Trophoblast cell (in vitro differentiated cells and primary cell): Measurements from ENCODE around the gene INSYN2A.

Experiments
- DNase-seq, 2 donors: peaks; one replicate each; pipeline ENCODE4 v3.0.0-alpha.2; 2016
- H2AFZ ChIP-seq: 2 replicates; pipeline ENCODE4 v1.6.1; 2013; ENCODE audit warnings: low read length, moderate library complexity, mild to moderate bottlenecking; ENCODE audit not compliant: insufficient read depth, poor library complexity
- H2AK5ac ChIP-seq: 2 replicates; pipeline ENCODE4 v1.6.1; 2013; ENCODE audit warnings: mild to moderate bottlenecking, low read length
- H2BK120ac ChIP-seq: 2 replicates; pipeline ENCODE4 v1.6.1; 2013; ENCODE audit warnings: low read length, mild to moderate bottlenecking, moderate library complexity; ENCODE audit not compliant: insufficient read depth, poor library complexity
- H2BK12ac ChIP-seq: 2 replicates; pipeline ENCODE4 v1.6.1; 2013; ENCODE audit warnings: mild to moderate bottlenecking, low read length, moderate library complexity
- H2BK5ac ChIP-seq: 2 replicates; pipeline ENCODE4 v1.6.1; 2013; ENCODE audit warnings: low read length, low read depth, moderate library complexity, mild to moderate bottlenecking; ENCODE audit not compliant: poor library complexity
- H3K14ac ChIP-seq: 2 replicates; pipeline ENCODE4 v1.6.1; 2013; ENCODE audit warnings: mild to moderate bottlenecking, low read length
- H3K18ac ChIP-seq: 2 replicates; pipeline ENCODE4 v1.6.1; 2013; ENCODE audit warnings: mild to moderate bottlenecking, low read length
- H3K23ac ChIP-seq: 2 replicates; pipeline ENCODE4 v1.6.1; 2013; ENCODE audit warnings: low read length
- H3K27ac ChIP-seq: 2 replicates; pipeline ENCODE4 v1.5.1; 2013; ENCODE audit warnings: low read depth, mild to moderate bottlenecking, inconsistent platforms, low read length, moderate library complexity
- H3K27me3 ChIP-seq: 2 replicates; pipeline ENCODE4 v1.6.1; 2013; ENCODE audit warnings: inconsistent platforms, mild to moderate bottlenecking, low read length, moderate library complexity; ENCODE audit not compliant: insufficient read depth
- H3K36me3 ChIP-seq, 2 experiments: 1 replicate in 1 of 2; 2 replicates in 1 of 2; pipeline ENCODE4 v1.6.1; 2013; ENCODE audit warnings: low read length in 2 of 2, mild to moderate bottlenecking in 2 of 2, moderate library complexity in 1 of 2; ENCODE audit not compliant: insufficient read depth in 2 of 2, control insufficient read depth in 1 of 2
- H3K4ac ChIP-seq: 2 replicates; pipeline ENCODE4 v1.6.1; 2013; ENCODE audit warnings: low read depth, mild to moderate bottlenecking, low read length, moderate library complexity
- H3K4me1 ChIP-seq, 2 experiments: 1 replicate in 1 of 2; 2 replicates in 1 of 2; pipeline ENCODE4 v1.6.1; 2013; ENCODE audit warnings: low read length in 2 of 2, mild to moderate bottlenecking in 2 of 2, moderate library complexity in 1 of 2; ENCODE audit not compliant: insufficient read depth in 2 of 2, control insufficient read depth in 1 of 2
- H3K4me2 ChIP-seq: 2 replicates; pipeline ENCODE4 v1.6.1; 2013; ENCODE audit warnings: inconsistent platforms, mild to moderate bottlenecking, low read length, moderate library complexity
- H3K4me3 ChIP-seq: 2 replicates; pipeline ENCODE4 v1.5.1; 2013; ENCODE audit warnings: mild to moderate bottlenecking, low read depth, low read length, inconsistent platforms
- H3K79me1 ChIP-seq: one replicate; pipeline ENCODE4 v1.6.1; 2013; ENCODE audit warnings: low read length
- H3K79me2 ChIP-seq: 2 replicates; pipeline ENCODE4 v1.6.1; 2013; ENCODE audit warnings: low read length, mild to moderate bottlenecking; ENCODE audit not compliant: control insufficient read depth, insufficient read depth, poor library complexity
- H3K9ac ChIP-seq: 2 replicates; pipeline ENCODE4 v1.6.1; 2013; ENCODE audit warnings: mild to moderate bottlenecking, low read length
- H3K9me3 ChIP-seq: 2 replicates; pipeline ENCODE4 v1.6.1; 2013; ENCODE audit warnings: low read depth, mild to moderate bottlenecking, control low read depth, inconsistent platforms, low read length; ENCODE audit not compliant: insufficient read depth
- H4K12ac ChIP-seq: 2 replicates; pipeline ENCODE4 v1.6.1; 2013; ENCODE audit warnings: low read depth, mild to moderate bottlenecking, low read length, moderate library complexity
- H4K8ac ChIP-seq: 2 replicates; pipeline ENCODE4 v1.6.1; 2013; ENCODE audit warnings: low read depth, mild to moderate bottlenecking, low read length, moderate library complexity
- H4K91ac ChIP-seq: one replicate; pipeline ENCODE4 v1.6.1; 2013; ENCODE audit warnings: low read depth, mild to moderate bottlenecking, low read length, moderate library complexity
- WGBS: extraction: QIAGEN DNeasy Blood & Tissue Kit; methylation state at CpG from one replicate; pipeline ENCODE4 v1.1.7; 2013; ENCODE audit warnings: missing lambda C conversion rate; ENCODE audit not compliant: insufficient read length, insufficient coverage; ENCODE audit errors: extremely low coverage; 5-methylcytosine and 5-hydroxymethylcytosine counted together

INSYN2A gene

GRCh38 chr10:127162841-127163240, 33.5 kb downstream of the INSYN2A start:
- Histone ChIP-seq H3K4me2 (no peak overlapping the region), H3K79me2 (no peaks in the 10 kb centered on the region), H3K9ac (no peak overlapping the region), H3K27ac (no peak overlapping the region), H3K9me3 (no peaks in the 10 kb centered on the region), H4K8ac (no peak overlapping the region), H2BK120ac (no peak overlapping the region), H3K23ac (no peak overlapping the region), H3K27me3 (no peaks in the 10 kb centered on the region), H4K91ac (no peak overlapping the region), H2AFZ (no peak overlapping the region), H3K18ac (no peak overlapping the region), H3K14ac (no peak overlapping the region), H2BK5ac (no peak overlapping the region), H4K12ac (no peak overlapping the region), H3K79me1 (no peaks in the 10 kb centered on the region), H2BK12ac (no peak overlapping the region), H3K4me1 (peaks cover 0 to 5% of the 10 kb centered on the region in 2 experiments), H3K4ac (no peak overlapping the region), H2AK5ac (no peak overlapping the region), H3K4me3 (no peak overlapping the region), H3K36me3 (no peaks in the 10 kb centered on the region)
- peak in 1 of 2 donors; percentile 4 for DNase-seq
- WGBS = no CpG with 5 or more reads among the region's 6 CpGs

- WGBS = no CpG with 5 or more reads among the region's 5 CpGs
Observed at GRCh38 chr10:127161482-127161881, 34.9 kb downstream of the INSYN2A start.

GRCh38 chr10:127159648-127160245, 36.6 kb downstream of the INSYN2A start:
- no peak overlapping the region for H3K4me2 ChIP-seq
- H4K8ac ChIP-seq = no peak overlapping the region
- no peak overlapping the region for H3K4ac ChIP-seq
- H2BK120ac ChIP-seq = no peak overlapping the region
- no peaks in the 10 kb centered on the region for H3K27me3 ChIP-seq
- no peak overlapping the region for H4K91ac ChIP-seq
- H3K79me1 ChIP-seq = no peaks in the 10 kb centered on the region
- DNase-seq = no peak
- peaks cover 0 to 5% of the 10 kb centered on the region in 2 experiments for H3K4me1 ChIP-seq
- H3K4me3 ChIP-seq = no peak overlapping the region
- H3K18ac ChIP-seq = no peak overlapping the region
- no peak overlapping the region for H4K12ac ChIP-seq
- no peak overlapping the region for H2BK12ac ChIP-seq
- no peak overlapping the region for H3K9ac ChIP-seq
- H2AFZ ChIP-seq = no peak overlapping the region
- H3K14ac ChIP-seq = no peak overlapping the region
- no peak overlapping the region for H3K23ac ChIP-seq
- no peak overlapping the region for H2BK5ac ChIP-seq
- H3K27ac ChIP-seq = no peak overlapping the region
- no peaks in the 10 kb centered on the region for H3K9me3 ChIP-seq
- WGBS = no CpG with 5 or more reads among the region's 13 CpGs
- no peaks in the 10 kb centered on the region for H3K36me3 ChIP-seq
- no peaks in the 10 kb centered on the region for H3K79me2 ChIP-seq
- H2AK5ac ChIP-seq = no peak overlapping the region

More at GRCh38 chr10:127161482-127161881, 34.9 kb downstream of the INSYN2A start:
- Histone ChIP-seq H3K18ac (no peak overlapping the region), H2BK12ac (no peak overlapping the region), H3K27me3 (no peaks in the 10 kb centered on the region), H3K79me2 (no peaks in the 10 kb centered on the region), H3K4me1 (peaks cover 0 to 5% of the 10 kb centered on the region in 2 experiments), H3K4me2 (no peak overlapping the region), H2BK120ac (no peak overlapping the region), H3K36me3 (no peaks in the 10 kb centered on the region), H4K8ac (no peak overlapping the region), H3K79me1 (no peaks in the 10 kb centered on the region), H3K4me3 (no peak overlapping the region), H2AFZ (no peak overlapping the region), H3K23ac (no peak overlapping the region), H3K9me3 (no peaks in the 10 kb centered on the region), H3K9ac (no peak overlapping the region), H2AK5ac (no peak overlapping the region), H3K14ac (no peak overlapping the region), H3K4ac (no peak overlapping the region), H4K12ac (no peak overlapping the region), H2BK5ac (no peak overlapping the region), H3K27ac (no peak overlapping the region), H4K91ac (no peak overlapping the region)
- no peak for DNase-seq

GRCh38 chr10:127158662-127159061, 37.7 kb downstream of the INSYN2A start:
- no peak for DNase-seq
- no peaks in the 10 kb centered on the region for H3K9me3 ChIP-seq
- H2AFZ ChIP-seq = no peak overlapping the region
- no peak overlapping the region for H3K14ac ChIP-seq
- no CpG with 5 or more reads among the region's 2 CpGs for WGBS
- H3K79me2 ChIP-seq = no peaks in the 10 kb centered on the region
- no peak overlapping the region for H4K8ac ChIP-seq
- no peaks in the 10 kb centered on the region for H3K79me1 ChIP-seq
- no peak overlapping the region for H3K4me2 ChIP-seq
- no peak overlapping the region for H3K4me3 ChIP-seq
- no peak overlapping the region for H3K27ac ChIP-seq
- H4K12ac ChIP-seq = no peak overlapping the region
- no peak overlapping the region for H3K18ac ChIP-seq
- H4K91ac ChIP-seq = no peak overlapping the region
- H3K4ac ChIP-seq = no peak overlapping the region
- no peaks in the 10 kb centered on the region for H3K27me3 ChIP-seq
- H2BK5ac ChIP-seq = no peak overlapping the region
- H3K36me3 ChIP-seq = no peaks in the 10 kb centered on the region
- H3K4me1 ChIP-seq = peaks cover 0 to 5% of the 10 kb centered on the region in 2 experiments
- no peak overlapping the region for H2AK5ac ChIP-seq
- no peak overlapping the region for H3K23ac ChIP-seq
- no peak overlapping the region for H2BK120ac ChIP-seq
- no peak overlapping the region for H2BK12ac ChIP-seq
- H3K9ac ChIP-seq = no peak overlapping the region
